ENCODE data around the gene IL3.

GRCh38 chr5:132056610-132057497 lies 3.6 kb upstream of the IL3 start:
- no peak for TF ChIP-seq EP300 (IDR thresholded peaks at IDR 0.05)
- TF ChIP-seq CTCF (IDR thresholded peaks at IDR 0.05): no peak
